ENCODE measurements around the gene PPL.

DNA sequence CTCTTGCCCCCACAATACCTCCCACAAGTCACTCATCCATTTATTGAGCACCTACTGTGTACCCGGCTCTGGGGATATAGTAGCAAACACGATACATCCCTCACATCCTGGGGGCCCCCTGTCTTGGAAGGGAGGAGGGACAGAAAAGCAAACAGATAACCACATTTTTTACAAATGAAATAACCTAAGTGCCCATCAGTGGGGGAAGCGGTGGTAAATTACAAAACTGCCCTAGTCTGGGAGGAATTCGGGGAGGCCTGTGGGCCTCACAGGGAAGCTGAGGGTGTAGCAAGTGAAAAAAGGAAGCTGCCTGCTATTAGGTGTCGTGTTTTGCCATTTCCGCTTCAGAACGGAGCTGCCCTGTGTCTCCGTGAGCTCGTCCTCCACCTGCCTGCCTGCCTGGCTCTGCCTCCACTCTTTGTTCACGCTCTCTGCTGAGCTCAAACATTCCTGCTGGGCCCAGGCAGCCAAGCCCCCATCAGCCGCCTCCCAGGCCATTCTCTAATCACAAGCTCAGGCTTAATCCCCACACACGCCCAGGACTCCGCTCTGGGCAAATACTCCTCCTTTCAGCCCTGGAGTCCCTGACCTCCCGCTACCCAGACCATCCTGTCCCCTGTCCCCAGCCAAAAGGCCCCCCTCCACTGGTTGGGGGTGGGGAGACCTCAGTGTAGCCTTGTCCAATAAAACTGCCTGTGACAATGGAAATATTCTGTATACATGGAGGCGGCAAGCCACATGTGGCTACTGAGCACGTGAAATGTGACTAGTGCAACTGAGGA lies 11.0 kb upstream of the PPL start:
- TF ChIP-seq POLR2AphosphoS5 (IDR thresholded peaks at IDR 0.05; ENCODE audit: low read depth, low read length), result no peak
- TF ChIP-seq POLR2A (IDR thresholded peaks at IDR 0.05; ENCODE audit: low read depth, low read length), result no peak
